ENCODE results near the gene THSD7A.

THSD7A gene

GRCh38 chr7:11707606-11708193 is 124.3 kb downstream of the THSD7A start:
- no peaks in the 10 kb centered on the region for H3K9me3 Mint-ChIP-seq
- no peaks in the 10 kb centered on the region for H3K27me3 Mint-ChIP-seq
- no peak overlapping the region for H3K27ac Mint-ChIP-seq (ENCODE audit: low read depth)
- no peaks in the 10 kb centered on the region for H3K4me1 Mint-ChIP-seq
- H3K36me3 Mint-ChIP-seq (ENCODE audit: insufficient read depth), result no peaks in the 10 kb centered on the region
- no peak overlapping the region for H3K4me3 Mint-ChIP-seq
- no peak for ATAC-seq (replicated peaks; ENCODE audit: extremely low read depth, poor library complexity, severe bottlenecking)
- DNase-seq (ENCODE audit: low spot score in 2 of 2), result no peak

GRCh38 chr7:11706666-11707605 is 125.1 kb downstream of the THSD7A start:
- Mint-ChIP-seq H3K27me3 (no peaks in the 10 kb centered on the region), H3K4me1 (no peaks in the 10 kb centered on the region), H3K36me3 (ENCODE audit: insufficient read depth) (no peaks in the 10 kb centered on the region), H3K4me3 (no peak overlapping the region), H3K9me3 (peaks cover under 1% of the 10 kb centered on the region), H3K27ac (ENCODE audit: low read depth) (no peak overlapping the region)
- no peak for ATAC-seq (replicated peaks; ENCODE audit: extremely low read depth, poor library complexity, severe bottlenecking)
- DNase-seq (ENCODE audit: low spot score in 2 of 2), result no peak

- Mint-ChIP-seq H3K4me3 (no peak overlapping the region), H3K27ac (ENCODE audit: low read depth) (no peak overlapping the region), H3K27me3 (no peaks in the 10 kb centered on the region), H3K36me3 (ENCODE audit: insufficient read depth) (no peaks in the 10 kb centered on the region), H3K9me3 (peaks cover 6% of the 10 kb centered on the region), H3K4me1 (no peaks in the 10 kb centered on the region)
- ATAC-seq (replicated peaks; ENCODE audit: extremely low read depth, poor library complexity, severe bottlenecking), result no peak
- DNase-seq (ENCODE audit: low spot score in 2 of 2), result no peak
These were observed 128.2 kb downstream of the THSD7A start for GRCh38 chr7:11703829-11704228.

- peaks cover 6% of the 10 kb centered on the region for H3K9me3 Mint-ChIP-seq
- no peaks in the 10 kb centered on the region for H3K4me1 Mint-ChIP-seq
- ATAC-seq (replicated peaks; ENCODE audit: extremely low read depth, poor library complexity, severe bottlenecking), result no peak
- DNase-seq (ENCODE audit: low spot score in 2 of 2), result no peak
- no peak overlapping the region for H3K4me3 Mint-ChIP-seq
- no peaks in the 10 kb centered on the region for H3K27me3 Mint-ChIP-seq
- H3K36me3 Mint-ChIP-seq (ENCODE audit: insufficient read depth), result no peaks in the 10 kb centered on the region
- no peak overlapping the region for H3K27ac Mint-ChIP-seq (ENCODE audit: low read depth)
These were observed 129.1 kb downstream of the THSD7A start for GRCh38 chr7:11702938-11703337.

- Mint-ChIP-seq H3K27me3 (no peaks in the 10 kb centered on the region), H3K4me3 (no peak overlapping the region), H3K27ac (ENCODE audit: low read depth) (no peak overlapping the region), H3K9me3 (peaks cover 6% of the 10 kb centered on the region), H3K36me3 (ENCODE audit: insufficient read depth) (no peaks in the 10 kb centered on the region), H3K4me1 (no peaks in the 10 kb centered on the region)
- no peak for DNase-seq (ENCODE audit: low spot score in 2 of 2)
- no peak for ATAC-seq (replicated peaks; ENCODE audit: extremely low read depth, poor library complexity, severe bottlenecking)
These were observed 130.0 kb downstream of the THSD7A start for GRCh38 chr7:11701829-11702560.

- Mint-ChIP-seq H3K36me3 (ENCODE audit: insufficient read depth) (no peaks in the 10 kb centered on the region), H3K27ac (ENCODE audit: low read depth) (no peak overlapping the region), H3K4me3 (no peak overlapping the region), H3K9me3 (peaks cover 15% of the 10 kb centered on the region), H3K27me3 (no peaks in the 10 kb centered on the region), H3K4me1 (no peaks in the 10 kb centered on the region)
- ATAC-seq (replicated peaks; ENCODE audit: extremely low read depth, poor library complexity, severe bottlenecking) (no peak), DNase-seq (ENCODE audit: low spot score in 2 of 2) (no peak)
These were observed 132.3 kb downstream of the THSD7A start for GRCh38 chr7:11699666-11700065.

GRCh38 chr7:11698384-11698871 is 133.6 kb downstream of the THSD7A start:
- Mint-ChIP-seq H3K4me1 (no peaks in the 10 kb centered on the region), H3K27me3 (no peaks in the 10 kb centered on the region), H3K36me3 (ENCODE audit: insufficient read depth) (no peaks in the 10 kb centered on the region), H3K4me3 (no peak overlapping the region), H3K27ac (ENCODE audit: low read depth) (no peak overlapping the region), H3K9me3 (peaks cover 15% of the 10 kb centered on the region)
- ATAC-seq (replicated peaks; ENCODE audit: extremely low read depth, poor library complexity, severe bottlenecking), result no peak
- no peak for DNase-seq (ENCODE audit: low spot score in 2 of 2)

- Mint-ChIP-seq H3K4me3 (no peak overlapping the region), H3K9me3 (peaks cover 10% of the 10 kb centered on the region), H3K27me3 (no peaks in the 10 kb centered on the region), H3K36me3 (ENCODE audit: insufficient read depth) (no peaks in the 10 kb centered on the region), H3K27ac (ENCODE audit: low read depth) (no peak overlapping the region), H3K4me1 (no peaks in the 10 kb centered on the region)
- no peak for ATAC-seq (replicated peaks; ENCODE audit: extremely low read depth, poor library complexity, severe bottlenecking)
- no peak for DNase-seq (ENCODE audit: low spot score in 2 of 2)
These were observed 141.6 kb downstream of the THSD7A start for GRCh38 chr7:11690395-11690794.

- H3K9me3 Mint-ChIP-seq, result peaks cover 17% of the 10 kb centered on the region
- H3K4me3 Mint-ChIP-seq, result no peak overlapping the region
- no peak for DNase-seq (ENCODE audit: low spot score in 2 of 2)
- ATAC-seq (replicated peaks; ENCODE audit: extremely low read depth, poor library complexity, severe bottlenecking), result no peak
- H3K4me1 Mint-ChIP-seq, result no peaks in the 10 kb centered on the region
- no peak overlapping the region for H3K27ac Mint-ChIP-seq (ENCODE audit: low read depth)
- no peaks in the 10 kb centered on the region for H3K36me3 Mint-ChIP-seq (ENCODE audit: insufficient read depth)
- no peaks in the 10 kb centered on the region for H3K27me3 Mint-ChIP-seq
These were observed 142.9 kb downstream of the THSD7A start for GRCh38 chr7:11689096-11689495.

GRCh38 chr7:11681461-11681860 is 150.5 kb downstream of the THSD7A start:
- Mint-ChIP-seq H3K4me3 (no peak overlapping the region), H3K4me1 (no peaks in the 10 kb centered on the region), H3K27me3 (no peaks in the 10 kb centered on the region), H3K27ac (ENCODE audit: low read depth) (no peak overlapping the region), H3K36me3 (ENCODE audit: insufficient read depth) (peaks cover 3% of the 10 kb centered on the region), H3K9me3 (peaks cover 40% of the 10 kb centered on the region)
- DNase-seq (ENCODE audit: low spot score in 2 of 2) (no peak), ATAC-seq (replicated peaks; ENCODE audit: extremely low read depth, poor library complexity, severe bottlenecking) (no peak)

- DNase-seq (ENCODE audit: low spot score in 2 of 2), result no peak
- no peak for ATAC-seq (replicated peaks; ENCODE audit: extremely low read depth, poor library complexity, severe bottlenecking)
- Mint-ChIP-seq H3K4me3 (no peak overlapping the region), H3K27ac (ENCODE audit: low read depth) (no peak overlapping the region), H3K4me1 (no peaks in the 10 kb centered on the region), H3K36me3 (ENCODE audit: insufficient read depth) (no peaks in the 10 kb centered on the region), H3K9me3 (peaks cover 30% of the 10 kb centered on the region), H3K27me3 (no peaks in the 10 kb centered on the region)
These were observed 156.8 kb downstream of the THSD7A start for GRCh38 chr7:11675163-11675562.

GRCh38 chr7:11668727-11669126 is 163.3 kb downstream of the THSD7A start:
- Mint-ChIP-seq H3K36me3 (ENCODE audit: insufficient read depth) (no peaks in the 10 kb centered on the region), H3K27me3 (no peaks in the 10 kb centered on the region), H3K4me3 (no peak overlapping the region), H3K9me3 (peaks cover 5% of the 10 kb centered on the region), H3K4me1 (no peaks in the 10 kb centered on the region), H3K27ac (ENCODE audit: low read depth) (no peak overlapping the region)
- no peak for ATAC-seq (replicated peaks; ENCODE audit: extremely low read depth, poor library complexity, severe bottlenecking)
- no peak for DNase-seq (ENCODE audit: low spot score in 2 of 2)
